Measurements from ENCODE around the gene SPA17. TPM values are rescaled to one million over a fixed set of nuclear protein-coding genes. Genes with fewer than 3 reads are reported as not detected.

SPA17 gene
- total RNA-seq, 2 experiments from 2014 or later, result 3.1 to 3.6 TPM

GRCh38 chr11:124728134-124728533, 54.4 kb downstream of the SPA17 start:
- POLR2A ChIA-PET, result no interaction called here
- peaks cover 21% of the 10 kb centered on the region for H3K27me3 Mint-ChIP-seq
- no peaks in the 10 kb centered on the region for H3K9me3 Mint-ChIP-seq
- CTCF ChIA-PET, result no interaction called here
- TF ChIP-seq CTCF (IDR thresholded peaks at IDR 0.05), result no peak
- no peak overlapping the region for H3K27ac Mint-ChIP-seq
- H3K4me1 Mint-ChIP-seq (ENCODE audit: low read depth), result peaks cover 4% of the 10 kb centered on the region
- ATAC-seq (no peak), DNase-seq (no peak)
- no peaks in the 10 kb centered on the region for H3K36me3 Mint-ChIP-seq (ENCODE audit: low read depth)
- intact Hi-C loops (cut with micrococcal nuclease), result no loop called here
- H3K4me3 Mint-ChIP-seq, result no peak overlapping the region

- no peak for DNase-seq
- Mint-ChIP-seq H3K9me3 (no peaks in the 10 kb centered on the region), H3K4me3 (no peak overlapping the region), H3K36me3 (ENCODE audit: low read depth) (no peaks in the 10 kb centered on the region), H3K27me3 (peaks cover 13% of the 10 kb centered on the region), H3K27ac (no peak overlapping the region), H3K4me1 (ENCODE audit: low read depth) (peaks cover 4% of the 10 kb centered on the region)
- no peak for TF ChIP-seq CTCF (IDR thresholded peaks at IDR 0.05)
- ChIA-PET CTCF (no interaction called here), POLR2A (no interaction called here)
- ATAC-seq, result no peak
- intact Hi-C loops (cut with micrococcal nuclease), result no loop called here
These were observed 55.9 kb downstream of the SPA17 start for GRCh38 chr11:124729571-124729970.

GRCh38 chr11:124732230-124732629, 58.5 kb downstream of the SPA17 start:
- Mint-ChIP-seq H3K27me3 (no peaks in the 10 kb centered on the region), H3K36me3 (ENCODE audit: low read depth) (no peaks in the 10 kb centered on the region), H3K4me3 (no peak overlapping the region), H3K9me3 (no peaks in the 10 kb centered on the region), H3K4me1 (ENCODE audit: low read depth) (no peaks in the 10 kb centered on the region), H3K27ac (no peak overlapping the region)
- ChIA-PET CTCF (interaction anchor here (0.7 to 1.5 kb wide), 4 partner anchors 8 to 410 kb away, joined by 3 to 4 read pairs (median 3); no protein-coding TSS in a partner anchor), POLR2A (no interaction called here)
- no peak for TF ChIP-seq CTCF (IDR thresholded peaks at IDR 0.05)
- intact Hi-C loops (cut with micrococcal nuclease), result no loop called here
- ATAC-seq (no peak), DNase-seq (no peak)

GRCh38 chr11:124736736-124737135, 63.0 kb downstream of the SPA17 start:
- ChIA-PET POLR2A (no interaction called here), CTCF (interaction anchor here (1.6 to 2.6 kb wide), 2 partner anchors 10 to 68 kb away, joined by 5 to 7 read pairs; no protein-coding TSS in a partner anchor)
- no peak overlapping the region for H3K27ac Mint-ChIP-seq
- H3K4me1 Mint-ChIP-seq (ENCODE audit: low read depth), result peaks cover 14% of the 10 kb centered on the region
- DNase-seq, result no peak
- no peaks in the 10 kb centered on the region for H3K36me3 Mint-ChIP-seq (ENCODE audit: low read depth)
- ATAC-seq, result no peak
- intact Hi-C loops (cut with micrococcal nuclease), result no loop called here
- TF ChIP-seq CTCF (IDR thresholded peaks at IDR 0.05), result no peak
- H3K4me3 Mint-ChIP-seq, result no peak overlapping the region
- peaks cover 11% of the 10 kb centered on the region for H3K27me3 Mint-ChIP-seq
- H3K9me3 Mint-ChIP-seq, result no peaks in the 10 kb centered on the region

- H3K27ac Mint-ChIP-seq, result no peak overlapping the region
These were observed 64.1 kb downstream of the SPA17 start for GRCh38 chr11:124737638-124738305.

More at GRCh38 chr11:124737638-124738305, 64.1 kb downstream of the SPA17 start:
- ATAC-seq (no peak), DNase-seq (no peak)
- Mint-ChIP-seq H3K36me3 (ENCODE audit: low read depth) (no peaks in the 10 kb centered on the region), H3K9me3 (no peaks in the 10 kb centered on the region), H3K27me3 (peaks cover 14% of the 10 kb centered on the region), H3K4me3 (no peak overlapping the region), H3K4me1 (ENCODE audit: low read depth) (peaks cover 14% of the 10 kb centered on the region)
- ChIA-PET CTCF (interaction anchor here (0.7 to 2.6 kb wide), 4 partner anchors 9 to 99 kb away, joined by 3 to 8 read pairs (median 5); no protein-coding TSS in a partner anchor), POLR2A (interaction anchor here (1.2 kb wide), 1 partner anchor 37 kb away, joined by 3 read pairs; no protein-coding TSS in a partner anchor)
- no peak for TF ChIP-seq CTCF (IDR thresholded peaks at IDR 0.05)
- intact Hi-C loops (cut with micrococcal nuclease), result no loop called here
